Transverse colon (tissue), 4 donors: ENCODE measurements around the gene RBFOX1. TPM values are rescaled to one million over a fixed set of nuclear protein-coding genes. Genes with fewer than 3 reads are reported as not detected.

Experiments
- DNase-seq: peaks from one replicate; pipeline ENCODE4 v3.0.0-alpha.2; 2019
- H3K27ac ChIP-seq, 4 donors: fragments of 200-600 bp; sonication (generic); 2 replicates each; pipeline ENCODE4 v1.5.1; 2016 to 2018; ENCODE audit warnings: inconsistent platforms in 4 of 4
- H3K27me3 ChIP-seq: fragments of 200-600 bp; sonication (generic); 2 replicates; pipeline ENCODE4 v1.5.1; 2017; ENCODE audit warnings: inconsistent platforms
- H3K36me3 ChIP-seq, 4 donors: fragments of 200-600 bp; sonication (generic); 2 replicates each; pipeline ENCODE4 v1.5.1; 2017 to 2019; ENCODE audit warnings: inconsistent platforms in 4 of 4
- H3K4me1 ChIP-seq, 4 donors: fragments of 200-600 bp; sonication (generic); 2 replicates each; pipeline ENCODE4 v1.5.1; 2017 to 2020; ENCODE audit warnings: inconsistent platforms in 4 of 4
- H3K4me3 ChIP-seq, 4 donors: fragments of 200-600 bp; sonication (generic); 1 replicate in 1 of 4; 2 replicates in 3 of 4; pipeline versions ENCODE4 v1.5.1 to v1.6.1; 2017 to 2019; ENCODE audit warnings: inconsistent platforms in 4 of 4
- H3K9me3 ChIP-seq, 2 donors: fragments of 200-600 bp; sonication (generic); 2 replicates each; pipeline ENCODE4 v1.5.1; 2017 to 2019; ENCODE audit warnings: inconsistent platforms in 2 of 2
- CTCF ChIP-seq, 5 experiments: fragments of 200-600 bp in 3 of 5; fragments of 450-650 bp in 2 of 5; sonication (generic) in 3 of 5; IDR thresholded peaks; 1 replicate in 2 of 5; 2 replicates in 3 of 5; pipeline ENCODE4 v1.5.1; 2016 to 2017; ENCODE audit warnings: antibody characterized with exemption in 5 of 5, inconsistent platforms in 3 of 5, mild to moderate bottlenecking in 2 of 5, moderate library complexity in 1 of 5
- EP300 ChIP-seq: sonication (generic); formaldehyde crosslinking; IDR thresholded peaks from one replicate; pipeline ENCODE4 v1.6.1; 2017; ENCODE audit warnings: antibody characterized with exemption, low read depth
- POLR2A ChIP-seq: fragments of 450-650 bp; IDR thresholded peaks from one replicate; pipeline ENCODE4 v1.6.1; 2016; ENCODE audit warnings: antibody characterized with exemption, mild to moderate bottlenecking, moderate library complexity
- POLR2AphosphoS5 ChIP-seq, 3 donors: sonication (generic); formaldehyde crosslinking; IDR thresholded peaks; one replicate each; pipeline ENCODE4 v1.6.1; 2016; ENCODE audit warnings: antibody characterized with exemption in 3 of 3
- WGBS, 2 donors: methylation state at CpG; one replicate each; pipeline ENCODE4 v1.1.5; 2018; ENCODE audit warnings: low coverage in 1 of 2; 5-methylcytosine and 5-hydroxymethylcytosine counted together
- in situ Hi-C, 4 donors: fragments of 200-750 bp; cut with MboI; loops; one replicate each; pipeline versions ENCODE4 v1.15.0 to v1.15.1; 2017; ENCODE audit warnings: low sequenced_read_pairs in 3 of 4, low pct_ligation_motif_present in 1 of 4, low pct_unique_long_range_greater_than_20kb in 1 of 4
- intact Hi-C: fragments of 100-400 bp; cut with DNase I; formaldehyde crosslinking; loops from one replicate; pipeline ENCODE4 v1.15.1; 2023; ENCODE audit warnings: low total_unique reads
- total RNA-seq, 4 donors: library from RNA; depleted of rRNA; stranded (reverse); fragments of >200 nt; gene quantifications; one replicate each; pipeline ENCODE4 v1.1.0, GENCODE V29; 2016

Gene RBFOX1
- total RNA-seq, 4 donors from 2014 or later, result 2.3 to 8.2 (median 3.2) TPM

- Histone ChIP-seq H3K27ac (no peak overlapping the region), H3K4me1 (no peaks in the 10 kb centered on the region), H3K9me3 (no peaks in the 10 kb centered on the region), H3K4me3 (no peak overlapping the region), H3K36me3 (no peaks in the 10 kb centered on the region), H3K27me3 (no peaks in the 10 kb centered on the region)
- TF ChIP-seq EP300 (no peak), CTCF (IDR thresholded peaks at IDR 0.05) (no peak), POLR2AphosphoS5 (IDR thresholded peaks at IDR 0.05) (no peak), POLR2A (no peak)
- intact Hi-C loops (no loop called here), in situ Hi-C loops (no loop called here)
- no peak for DNase-seq
- WGBS, 2 donors, result 82 to 91% methylated on average over 4 of the region's 4 CpGs
Observed at GRCh38 chr16:7443142-7443541, 110.5 kb downstream of the RBFOX1 start.

- H3K9me3 ChIP-seq, result no peaks in the 10 kb centered on the region
- 74 to 81% methylated on average over 11 of the region's 11 CpGs for WGBS, 2 donors
- no peaks in the 10 kb centered on the region for H3K36me3 ChIP-seq
- no peak for DNase-seq
- intact Hi-C loops, result no loop called here
- H3K27ac ChIP-seq, result no peak overlapping the region
- no peak for TF ChIP-seq CTCF (IDR thresholded peaks at IDR 0.05)
- no peak for TF ChIP-seq POLR2A
- no peak for TF ChIP-seq EP300
- TF ChIP-seq POLR2AphosphoS5 (IDR thresholded peaks at IDR 0.05), result no peak
- H3K4me3 ChIP-seq, result no peak overlapping the region
- in situ Hi-C loops, result no loop called here
- no peaks in the 10 kb centered on the region for H3K4me1 ChIP-seq
- H3K27me3 ChIP-seq, result no peaks in the 10 kb centered on the region
Observed at GRCh38 chr16:7443648-7444365, 111.2 kb downstream of the RBFOX1 start.

- Histone ChIP-seq H3K27ac (no peak overlapping the region), H3K4me1 (no peaks in the 10 kb centered on the region), H3K36me3 (no peaks in the 10 kb centered on the region), H3K4me3 (no peak overlapping the region), H3K9me3 (no peaks in the 10 kb centered on the region), H3K27me3 (no peaks in the 10 kb centered on the region)
- DNase-seq, result no peak
- intact Hi-C loops, result no loop called here
- WGBS, 2 donors, result 83 to 87% methylated on average over 3 of the region's 3 CpGs
- TF ChIP-seq POLR2A (no peak), EP300 (no peak), CTCF (IDR thresholded peaks at IDR 0.05) (no peak)
- in situ Hi-C loops, result no loop called here
Observed at GRCh38 chr16:7449306-7449705, 116.7 kb downstream of the RBFOX1 start.

- 78 to 85% methylated on average over 3 to 7 of the region's 7 CpGs for WGBS, 2 donors
- no peak for DNase-seq
- H3K36me3 ChIP-seq, result no peaks in the 10 kb centered on the region
- intact Hi-C loops (no loop called here), in situ Hi-C loops (no loop called here)
- H3K27ac ChIP-seq, result no peak overlapping the region
- H3K9me3 ChIP-seq, result no peaks in the 10 kb centered on the region
- no peak overlapping the region for H3K4me3 ChIP-seq
- TF ChIP-seq EP300 (no peak), POLR2A (no peak), CTCF (IDR thresholded peaks at IDR 0.05) (no peak), POLR2AphosphoS5 (IDR thresholded peaks at IDR 0.05) (no peak)
- no peaks in the 10 kb centered on the region for H3K4me1 ChIP-seq
- no peaks in the 10 kb centered on the region for H3K27me3 ChIP-seq
Observed at GRCh38 chr16:7449808-7450207, 117.2 kb downstream of the RBFOX1 start.
